ENCODE measurements around the gene CFAP99. TPM values are rescaled to one million over a fixed set of nuclear protein-coding genes. Genes with fewer than 3 reads are reported as not detected.

The CFAP99 gene
- total and polyA plus RNA-seq, 9 of the 15 experiments (the other 6 are each of a cell fraction or from before 2014, with no cell fraction given) = 0.07 to 0.18 (median 0.09) TPM; not detected in 6

DNA sequence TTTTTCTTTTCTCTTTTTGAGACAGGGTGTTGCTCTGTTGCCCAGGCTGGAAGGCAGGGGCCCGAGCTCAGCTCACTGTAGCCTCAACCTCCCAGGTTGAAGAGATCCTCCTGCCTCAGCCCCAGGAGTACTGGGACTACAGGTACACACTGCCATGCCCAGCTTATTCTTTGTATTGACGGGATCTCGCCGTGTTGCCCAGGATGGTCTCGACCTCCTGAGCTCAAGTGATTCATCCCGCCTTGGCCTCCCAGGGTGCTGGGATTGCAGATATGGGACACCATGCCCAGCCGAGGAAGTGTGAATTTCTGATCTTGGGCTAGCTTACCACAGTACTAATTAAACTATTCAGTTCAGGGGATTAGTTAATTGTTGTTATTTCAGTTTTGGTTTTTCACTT lies 89.1 kb downstream of the CFAP99 start:
- peaks cover 87% of the 10 kb centered on the region for H3K36me3 ChIP-seq (ENCODE audit: control insufficient read depth, insufficient read depth, low read length)
- DNase-seq (ENCODE audit: extremely low read depth in 1 of 4, low spot score in 3 of 4) (no peak), ATAC-seq (no peak), FAIRE-seq (no peak)
- H3K79me2 ChIP-seq (ENCODE audit: control insufficient read depth, insufficient read depth, low read length) = peaks cover 17% of the 10 kb centered on the region; the same call in 2 of the 3 replicates
- no peaks in the 10 kb centered on the region for H3K9me3 ChIP-seq (replicated peaks; ENCODE audit: control insufficient read depth, insufficient read depth, low read depth, low read length)
- peaks cover 9% of the 10 kb centered on the region; the same call in 1 of the 2 replicates for H4K20me1 ChIP-seq (replicated peaks; ENCODE audit: control insufficient read depth, insufficient read depth, low read length)
- H3K4me3 ChIP-seq = no peak overlapping the region
- intact Hi-C loops (cut with micrococcal nuclease) = no loop called here
- H3K27me3 ChIP-seq (ENCODE audit: control insufficient read depth in 2 of 2, insufficient read depth in 2 of 2, low read length in 2 of 2) = no peaks in the 10 kb centered on the region
- TF ChIP-seq WHSC1 (IDR thresholded peaks at IDR 0.05; ENCODE audit: low read length) (no peak), MTA2 (IDR thresholded peaks at IDR 0.05; ENCODE audit: low read depth) (no peak), ZNF695 (CRISPR knock-in tag; IDR thresholded peaks at IDR 0.05) (no peak), ZNF75A (CRISPR knock-in tag; IDR thresholded peaks at IDR 0.05) (no peak), ZNF140 (CRISPR knock-in tag; IDR thresholded peaks at IDR 0.05) (no peak), FOXA1 (IDR thresholded peaks at IDR 0.05; ENCODE audit: borderline replicate concordance) (no peak), ELF1 (tag; IDR thresholded peaks at IDR 0.05) (no peak), NCOR1 (IDR thresholded peaks at IDR 0.05) (no peak), MYNN (IDR thresholded peaks at IDR 0.05) (no peak), MYNN (CRISPR knock-in tag; IDR thresholded peaks at IDR 0.05) (no peak), YBX1 (IDR thresholded peaks at IDR 0.05) (no peak), YY1 (IDR thresholded peaks at IDR 0.05; ENCODE audit: borderline replicate concordance in 1 of 3, control insufficient read depth in 1 of 3, extremely low read depth in 1 of 3, insufficient read depth in 3 of 3, insufficient read length in 1 of 3, insufficient replicate concordance in 2 of 3, low read depth in 1 of 3, low read length in 2 of 3) (no peak), NFXL1 (CRISPR knock-in tag; IDR thresholded peaks at IDR 0.05) (no peak)
- TF ChIP-seq, protein P1, sequence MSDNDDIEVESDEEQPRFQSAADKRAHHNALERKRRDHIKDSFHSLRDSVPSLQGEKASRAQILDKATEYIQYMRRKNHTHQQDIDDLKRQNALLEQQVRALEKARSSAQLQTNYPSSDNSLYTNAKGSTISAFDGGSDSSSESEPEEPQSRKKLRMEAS (CRISPR knock-in tag; IDR thresholded peaks at IDR 0.05) = no peak
- TF ChIP-seq, protein P2, sequence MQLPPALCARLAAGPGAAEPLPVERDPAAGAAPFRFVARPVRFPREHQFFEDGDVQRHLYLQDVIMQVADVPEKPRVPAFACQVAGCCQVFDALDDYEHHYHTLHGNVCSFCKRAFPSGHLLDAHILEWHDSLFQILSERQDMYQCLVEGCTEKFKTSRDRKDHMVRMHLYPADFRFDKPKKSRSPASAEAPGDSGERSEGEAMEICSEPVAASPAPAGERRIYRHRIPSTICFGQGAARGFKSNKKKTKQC (CRISPR knock-in tag; IDR thresholded peaks at IDR 0.05) = no peak
- in situ Hi-C loops (cut with MboI) = no loop called here
- ChIA-PET CTCF (ENCODE audit: low intra/inter-chr PET ratio) (no interaction called here), POLR2A (interaction anchor here (0.5 to 1.3 kb wide), 2 partner anchors 8 to 21 kb away, joined by 4 read pairs; no protein-coding TSS in a partner anchor)
- BruUV-seq (replicated peaks) = no TSS peak
- H3K27ac ChIP-seq (ENCODE audit: extremely low read depth, low read depth, low read length) = no peak overlapping the region
- H3K9me1 ChIP-seq (ENCODE audit: control insufficient read depth, insufficient read depth, low read length) = peaks cover 4% of the 10 kb centered on the region
- no peaks in the 10 kb centered on the region; a peak in 1 of 5 replicates for H3K4me1 ChIP-seq (replicated peaks in 1 of 2; ENCODE audit: control insufficient read depth in 2 of 2, insufficient read depth in 2 of 2, low read length in 2 of 2)
- H2AFZ ChIP-seq (ENCODE audit: low read depth, low read length) = no peak overlapping the region
- WGBS (ENCODE audit: insufficient coverage, low coverage, missing lambda C conversion rate) = 94% methylated on average over 7 of the region's 7 CpGs
- no peak overlapping the region for H3K9ac ChIP-seq (ENCODE audit: insufficient read depth in 1 of 2, low read depth in 2 of 2, low read length in 2 of 2)
- no peak overlapping the region for H3K4me2 ChIP-seq (ENCODE audit: insufficient read depth, low read length)

Data from K562 (cell line).